Fibroblast of peridontal ligament (primary cell): Measurements from ENCODE around the gene USP21.

Source experiments
- DNase-seq: peaks from one replicate; pipeline ENCODE4 v3.0.0-alpha.2; 2010; ENCODE audit errors: extremely low read depth

Gene USP21

DNA sequence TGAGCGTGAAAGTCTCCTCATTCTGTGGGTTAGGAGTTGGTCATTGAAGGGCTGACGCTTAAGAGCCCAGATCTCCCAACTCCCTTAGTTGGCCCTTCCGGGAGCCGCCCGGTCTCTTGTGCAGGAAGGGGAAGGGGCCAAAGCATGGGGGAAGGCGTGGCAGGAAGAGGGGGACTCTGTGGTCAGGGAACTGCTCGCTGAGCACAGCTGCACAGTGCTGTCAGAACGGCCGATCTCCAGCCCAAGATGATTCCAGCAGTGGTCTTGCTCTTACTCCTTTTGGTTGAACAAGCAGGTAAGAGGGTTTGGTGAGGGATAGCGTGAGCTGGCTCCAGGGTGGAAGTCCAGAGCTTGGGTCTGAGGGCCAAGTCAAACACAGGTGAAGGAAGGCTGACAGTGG lies 55.8 kb downstream of the USP21 start, which contains the start of gene FCER1G:
TSS of gene FCER1G (plus strand) at position 220 of the 400 bp plus-strand sequence. CDS start at position 247, 27 bp downstream.
- no peak for DNase-seq
